GM19043 (cell line): ENCODE data around the gene PIP5K1B.

ENCODE experiments used
- ATAC-seq: cut with Tn5 transposase; IDR thresholded peaks from one replicate; pipeline ENCODE4 v1.9.1; 2021; ENCODE audit warnings: low read depth; ENCODE audit not compliant: unreplicated experiment

The PIP5K1B gene

DNA sequence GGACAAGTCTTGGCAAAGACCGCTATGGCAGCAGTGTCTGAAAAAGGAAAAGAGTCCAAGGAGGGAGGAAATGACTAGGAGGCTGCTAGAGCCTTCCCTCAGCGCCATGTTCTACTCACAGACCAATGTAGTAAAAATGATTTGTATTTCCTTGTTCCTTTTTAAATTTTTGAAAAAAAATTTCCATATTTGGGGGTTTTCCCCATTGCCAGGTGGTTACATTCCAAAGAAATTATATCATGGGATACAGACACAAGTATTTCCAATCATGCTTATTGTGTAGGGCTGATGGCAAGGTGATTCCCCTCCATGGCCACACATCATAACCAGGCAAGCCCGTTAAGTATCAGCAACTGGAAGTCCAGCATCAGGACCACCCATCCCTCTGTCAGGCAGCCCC, 138.2 kb downstream of the PIP5K1B start:
- no peak for ATAC-seq

DNA sequence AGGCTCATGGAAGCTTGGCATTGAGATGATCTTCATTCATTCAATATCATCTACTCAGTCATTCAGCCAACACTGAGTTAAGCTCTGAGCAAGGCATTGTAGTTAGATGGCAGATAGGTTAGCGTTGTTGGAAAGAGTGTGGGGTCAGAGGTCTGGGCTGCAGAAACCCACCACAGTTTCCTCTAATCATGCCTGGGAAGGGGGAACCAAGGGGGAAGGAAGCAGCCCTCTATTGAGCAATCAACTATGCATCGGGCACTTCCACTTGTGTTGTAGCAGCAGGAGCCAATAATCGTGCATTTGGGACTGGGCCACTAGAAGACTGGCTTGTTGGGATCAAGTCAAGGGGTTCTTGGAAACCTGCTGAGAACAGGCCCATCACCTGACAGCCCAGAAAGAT, 139.1 kb downstream of the PIP5K1B start:
- ATAC-seq: no peak

DNA sequence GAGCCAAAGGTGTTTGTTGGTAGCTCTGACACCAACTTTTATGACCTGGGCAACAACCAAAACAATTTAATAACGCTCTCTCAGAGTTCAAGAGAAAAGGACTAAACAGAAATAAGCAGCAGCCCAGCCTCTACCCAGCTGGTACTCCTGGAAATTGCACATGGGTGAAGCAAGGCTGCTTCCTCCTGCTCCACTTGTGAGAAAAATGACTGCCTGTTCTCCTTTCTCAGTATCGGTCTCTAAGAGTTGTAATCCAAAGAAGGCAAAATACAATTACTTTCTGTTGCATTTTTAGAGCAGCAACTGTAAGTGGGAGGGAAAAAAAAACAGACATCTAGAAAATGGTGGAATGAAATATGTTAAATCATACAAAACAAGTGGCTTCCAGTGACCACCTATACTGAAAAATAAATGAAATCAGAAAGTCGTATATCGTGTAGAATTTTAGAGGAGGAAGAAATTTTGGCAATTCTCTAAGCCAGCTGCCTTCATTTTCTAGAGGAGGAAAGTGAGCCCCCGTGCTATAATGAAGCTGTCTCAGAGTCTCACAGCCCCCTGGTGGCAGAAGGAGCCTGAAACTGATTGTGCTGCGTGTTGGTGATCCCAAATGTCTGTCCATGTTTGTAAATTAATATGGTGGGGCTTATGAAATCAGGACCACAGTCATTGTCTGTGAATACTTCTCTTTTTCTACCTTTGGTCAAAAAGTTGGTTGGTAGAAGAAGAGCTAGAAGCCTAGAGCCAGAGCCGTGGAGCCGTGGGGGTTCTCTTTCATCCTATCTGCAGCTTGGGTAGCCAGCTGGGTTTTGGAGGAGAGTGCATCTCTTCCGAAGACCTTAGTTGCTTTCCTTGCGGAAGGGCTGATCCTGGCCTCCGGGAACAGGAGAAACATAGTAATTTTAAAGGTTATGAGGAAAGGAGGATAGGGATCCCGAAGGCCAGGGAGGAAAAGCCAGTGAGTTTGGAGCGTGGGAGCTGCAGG, 139.9 kb downstream of the PIP5K1B start:
- no peak for ATAC-seq

DNA sequence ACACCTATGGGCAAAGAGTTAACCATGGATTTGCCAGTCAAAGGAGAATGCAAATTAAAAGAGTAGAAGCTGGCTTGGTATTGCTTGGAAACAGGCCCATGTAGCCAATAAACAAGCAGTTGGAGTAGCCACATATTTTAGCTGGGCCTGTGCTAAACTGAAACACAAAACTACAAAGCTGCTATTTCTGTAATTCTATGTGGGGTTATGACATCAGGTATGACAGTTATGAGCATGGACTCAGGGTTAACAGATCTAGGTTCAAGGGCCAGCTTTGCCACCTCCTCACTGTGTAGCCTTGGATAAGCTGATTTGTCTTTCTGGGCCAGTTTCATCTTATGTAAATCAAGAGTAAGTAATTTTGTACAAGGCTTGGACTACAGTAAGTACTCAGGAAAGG, 142.7 kb downstream of the PIP5K1B start:
- no peak for ATAC-seq

DNA sequence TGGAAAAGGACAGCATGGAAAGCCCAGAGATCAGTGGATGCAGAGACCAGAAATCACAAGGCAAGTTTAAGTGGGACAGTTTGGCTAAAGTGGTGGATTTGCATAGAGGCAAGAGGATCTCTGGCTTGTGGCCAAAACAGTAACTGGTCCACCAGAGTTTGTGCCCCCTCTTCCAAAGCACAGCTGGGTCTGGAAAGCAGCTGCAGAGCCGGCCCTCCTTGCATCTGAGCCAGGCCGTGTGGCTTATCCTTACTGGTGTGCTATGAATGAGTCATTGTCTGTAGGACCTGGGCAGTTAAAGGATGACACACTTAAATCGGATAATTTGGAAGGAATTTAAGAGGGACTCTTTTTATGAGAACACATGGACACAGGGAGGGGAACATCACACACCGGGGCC, 146.6 kb downstream of the PIP5K1B start:
- ATAC-seq: no peak

DNA sequence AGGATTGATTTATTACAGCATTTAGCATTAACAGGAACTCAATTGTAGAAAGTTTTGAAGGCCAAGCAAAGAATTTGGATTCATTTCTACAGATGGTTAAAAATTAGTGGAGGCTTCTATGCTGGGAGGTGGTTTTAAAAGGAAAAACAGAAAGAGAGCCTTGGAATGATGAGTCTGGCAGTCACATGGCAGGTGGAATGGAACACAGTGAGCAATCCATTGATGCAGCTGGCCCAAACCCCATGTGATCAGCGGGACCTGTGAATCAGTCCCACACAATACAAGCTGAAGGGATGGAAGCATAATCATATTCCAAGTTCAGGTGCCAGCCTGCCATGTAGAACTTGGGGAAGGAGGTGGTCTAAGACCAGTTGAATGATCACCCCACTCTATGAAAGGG, 147.9 kb downstream of the PIP5K1B start:
- no peak for ATAC-seq

DNA sequence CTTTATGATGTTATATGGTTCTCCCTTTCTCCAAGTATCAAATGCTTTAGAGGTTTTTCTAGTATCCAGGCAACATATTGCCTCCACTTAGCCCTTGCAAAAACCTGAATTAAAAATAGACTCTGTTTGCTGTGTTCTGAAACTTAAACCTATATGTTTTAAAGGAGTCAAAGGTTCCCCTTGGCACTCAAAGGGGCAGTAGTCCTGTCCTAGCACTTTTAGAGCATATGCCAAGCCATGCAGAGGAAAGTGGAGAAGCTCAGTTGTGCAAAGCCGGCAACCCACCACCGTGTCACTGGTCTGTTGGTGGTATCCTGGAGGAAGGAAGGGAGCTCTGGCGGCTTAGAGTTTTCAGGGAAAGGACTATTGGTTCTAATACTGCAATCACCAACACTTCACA, 154.3 kb downstream of the PIP5K1B start:
- ATAC-seq: no peak

DNA sequence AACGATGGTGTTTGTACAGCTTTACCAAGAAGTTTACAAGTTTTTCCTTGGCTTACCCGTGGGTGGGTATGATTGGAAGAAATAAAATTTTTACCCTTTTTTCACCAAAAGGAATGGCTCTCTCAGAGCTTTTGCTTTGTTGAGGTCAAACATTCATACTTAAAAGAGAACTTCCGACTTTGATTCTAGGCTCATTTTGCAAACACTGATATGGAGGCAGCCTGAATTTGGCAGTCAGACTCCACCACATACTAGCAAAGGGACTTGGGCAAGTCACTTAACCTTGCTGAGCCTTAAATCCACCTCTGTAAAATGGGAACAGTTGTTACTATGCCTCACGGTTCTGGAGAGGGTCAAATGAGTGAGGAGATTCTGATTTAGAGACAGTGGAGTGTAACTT, 155.4 kb downstream of the PIP5K1B start:
- no peak for ATAC-seq

DNA sequence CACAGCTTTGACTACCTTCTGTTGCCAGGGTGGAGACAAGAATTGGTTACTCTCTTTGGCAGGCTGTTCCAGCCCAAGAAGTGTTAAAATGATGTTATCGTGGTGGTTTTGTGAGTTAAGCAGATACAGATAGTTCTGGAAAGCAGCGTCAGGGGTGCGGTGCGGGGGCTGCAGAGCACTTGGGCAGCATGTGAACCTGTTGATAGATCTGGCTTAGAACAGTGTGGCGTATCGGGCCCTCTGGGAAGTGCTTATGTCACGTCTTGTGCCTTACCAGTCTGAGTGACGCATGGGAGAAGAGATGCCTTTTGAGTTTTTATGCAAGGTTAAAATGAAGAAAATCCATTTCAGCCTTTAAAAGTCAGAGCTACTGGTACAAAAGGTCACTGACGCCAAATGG, 156.4 kb downstream of the PIP5K1B start:
- no peak for ATAC-seq

DNA sequence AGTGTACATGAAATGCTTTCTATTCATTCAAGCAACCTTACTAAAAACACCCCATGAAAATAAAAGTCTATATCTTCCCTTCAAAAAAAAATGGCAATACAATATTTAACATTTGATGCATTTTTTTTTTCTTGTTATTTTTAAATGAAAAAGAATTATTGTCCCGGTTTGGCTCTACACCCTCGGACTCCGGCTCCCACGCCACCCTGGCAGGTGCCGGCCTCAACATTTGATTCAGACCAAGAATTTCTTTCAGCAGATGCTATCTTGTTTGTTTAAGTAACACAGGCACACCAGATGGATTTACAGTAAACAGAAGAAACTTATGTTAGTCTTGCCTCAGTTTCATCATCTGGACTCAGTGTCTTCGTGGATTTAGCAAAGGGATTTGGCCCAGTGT, 162.0 kb downstream of the PIP5K1B start:
- ATAC-seq: no peak

DNA sequence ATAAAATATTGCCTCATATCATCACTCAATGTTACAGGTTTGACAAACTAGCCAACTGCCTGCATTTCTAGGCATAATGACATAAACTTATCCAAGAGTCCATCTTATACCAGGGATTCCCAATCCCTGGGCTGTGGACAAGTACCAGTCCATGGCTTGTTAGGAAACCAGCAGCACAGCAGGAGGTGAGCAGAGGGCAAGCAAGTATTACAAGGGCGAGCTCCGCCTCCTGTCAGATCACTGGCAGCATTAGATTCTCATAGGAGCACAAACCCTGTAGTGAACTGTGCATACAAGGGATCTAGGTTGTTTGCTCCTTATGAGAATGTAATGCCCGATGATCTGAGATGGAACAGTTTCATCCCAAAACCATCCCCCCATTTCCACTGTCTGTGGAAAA, 164.0 kb downstream of the PIP5K1B start:
- ATAC-seq: no peak

DNA sequence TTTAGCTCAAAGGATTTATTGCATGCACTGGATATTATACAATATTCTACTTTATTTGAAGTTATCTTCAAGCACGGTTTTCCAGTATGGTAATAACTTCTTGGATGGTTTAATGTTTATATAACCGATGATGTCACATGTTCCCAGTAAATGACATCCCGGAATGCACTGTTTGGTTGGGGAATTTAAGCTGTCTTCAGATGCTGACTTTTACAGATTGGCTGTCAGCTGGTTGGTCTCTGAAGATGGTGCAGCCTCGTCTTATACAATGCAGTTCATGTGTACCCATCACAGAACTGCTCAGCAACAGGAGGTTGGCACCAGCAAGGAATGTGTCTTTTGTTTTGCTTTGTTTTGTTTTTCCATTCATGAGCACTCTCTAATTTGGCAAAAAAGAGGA, 165.0 kb downstream of the PIP5K1B start:
- no peak for ATAC-seq

DNA sequence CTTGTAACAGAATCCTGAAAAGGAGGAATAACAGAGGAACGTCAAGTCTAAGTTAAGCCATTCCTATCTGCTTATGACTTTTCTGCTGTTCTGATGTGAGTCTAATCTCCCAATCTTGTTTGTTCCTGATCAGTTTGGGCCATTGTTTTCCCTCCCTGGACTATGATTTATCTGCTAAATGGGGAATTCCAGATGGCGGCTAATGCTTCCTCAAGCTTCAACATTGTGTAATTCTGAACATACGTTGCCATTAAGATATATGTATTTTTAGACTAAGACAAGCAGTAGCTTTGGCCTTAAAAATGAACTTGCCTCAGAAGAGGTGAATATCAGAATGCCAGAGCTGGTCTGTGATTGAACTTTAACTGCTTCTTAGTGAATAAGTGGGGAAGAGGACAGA, 166.2 kb downstream of the PIP5K1B start:
- no peak for ATAC-seq

DNA sequence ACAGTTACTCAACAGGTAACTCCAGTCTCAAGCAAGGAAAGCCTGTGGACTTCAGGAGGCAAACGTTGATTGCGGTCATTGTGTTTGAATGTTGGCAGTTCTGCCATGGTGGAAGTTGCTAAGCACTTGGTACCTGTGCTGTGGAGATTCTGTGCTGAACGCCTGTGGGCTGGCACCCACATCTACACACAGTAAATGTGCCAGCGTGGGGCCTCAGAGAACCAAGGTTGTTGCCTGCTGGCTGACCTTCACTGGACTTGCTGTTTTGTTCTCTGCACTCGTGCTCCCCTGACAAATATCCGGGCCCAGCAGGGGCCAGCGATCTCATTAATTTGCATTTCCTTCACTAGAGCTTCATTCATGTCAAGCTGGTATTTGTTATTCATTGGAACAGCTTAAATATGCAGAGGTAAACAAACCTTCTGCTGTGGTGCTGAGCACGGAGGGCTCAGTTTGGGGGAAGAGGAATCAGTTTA, 167.0 kb downstream of the PIP5K1B start:
- no peak for ATAC-seq

DNA sequence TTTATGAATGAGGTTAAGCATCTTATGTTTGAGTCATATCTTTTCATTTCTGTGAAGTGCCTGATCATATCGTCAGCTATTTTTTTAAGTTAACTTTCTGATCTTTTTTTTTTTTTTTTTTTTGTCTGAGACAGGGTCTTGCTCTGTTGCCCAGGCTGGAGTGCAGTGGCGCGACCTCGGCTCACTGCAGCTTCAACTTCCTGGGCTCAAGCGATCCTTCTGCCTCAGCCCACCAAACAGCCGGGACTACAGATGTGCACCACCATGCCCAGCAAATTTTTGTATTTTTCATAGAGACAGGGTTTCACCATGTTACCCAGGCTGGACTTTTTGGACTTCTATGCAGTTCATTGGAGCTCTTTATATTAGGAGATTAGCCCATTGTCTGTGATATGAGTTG, 168.1 kb downstream of the PIP5K1B start:
- no peak for ATAC-seq

DNA sequence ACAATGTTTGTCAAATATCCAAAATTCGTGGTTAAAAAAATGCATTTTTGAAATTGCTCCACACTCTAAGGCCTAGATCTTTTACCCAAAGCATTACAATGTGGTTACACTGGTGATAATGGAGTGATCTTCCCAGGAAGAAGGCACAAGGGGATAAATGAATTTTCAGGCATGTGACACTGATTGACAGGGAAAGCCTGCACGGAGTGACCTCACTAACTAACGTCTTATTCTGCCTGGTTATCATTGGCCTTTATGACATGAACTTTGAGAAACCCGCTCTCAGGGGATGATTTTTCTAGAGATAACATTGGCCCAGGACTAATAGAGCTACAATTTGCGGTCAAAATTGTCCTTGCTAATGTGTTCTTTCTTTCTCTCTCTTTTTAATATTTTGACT, 171.2 kb downstream of the PIP5K1B start:
- ATAC-seq: no peak

DNA sequence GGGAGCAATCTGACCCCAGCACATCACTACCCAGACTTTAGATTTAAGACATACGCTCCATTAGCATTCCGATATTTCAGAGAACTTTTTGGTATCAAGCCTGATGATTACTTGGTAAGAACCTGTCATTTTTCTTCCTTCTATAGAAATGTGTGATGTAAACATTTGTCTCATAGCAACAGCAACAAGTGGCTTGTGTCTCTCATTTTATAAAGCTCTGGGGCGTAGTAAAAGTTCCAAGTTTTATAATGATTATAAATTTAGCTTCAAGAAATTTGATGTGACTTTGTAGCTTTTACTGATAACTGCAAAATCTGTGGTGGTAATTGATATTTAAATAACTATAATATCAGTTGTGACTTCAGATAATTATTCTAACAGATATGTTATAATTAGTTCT, 171.6 kb downstream of the PIP5K1B start:
- ATAC-seq: no peak

DNA sequence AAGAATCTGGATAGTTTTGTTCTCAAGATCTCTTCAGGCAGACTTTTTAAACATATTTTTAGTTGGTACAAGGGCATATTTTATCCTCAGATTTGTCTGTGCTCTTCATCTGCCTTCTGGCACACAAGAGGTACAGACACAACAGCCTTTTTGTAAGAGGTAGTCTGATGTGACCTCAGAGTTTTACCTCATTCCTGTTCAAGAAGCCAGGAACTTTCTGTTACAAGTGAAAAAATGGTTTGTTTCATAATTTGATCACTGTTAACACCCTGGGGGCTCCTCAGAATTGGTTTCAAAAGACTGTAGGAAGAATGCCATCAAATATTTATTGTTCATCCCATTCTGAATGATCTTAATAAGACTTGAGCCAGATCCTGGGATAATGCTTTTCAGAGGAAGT, 172.2 kb downstream of the PIP5K1B start:
- ATAC-seq: no peak

DNA sequence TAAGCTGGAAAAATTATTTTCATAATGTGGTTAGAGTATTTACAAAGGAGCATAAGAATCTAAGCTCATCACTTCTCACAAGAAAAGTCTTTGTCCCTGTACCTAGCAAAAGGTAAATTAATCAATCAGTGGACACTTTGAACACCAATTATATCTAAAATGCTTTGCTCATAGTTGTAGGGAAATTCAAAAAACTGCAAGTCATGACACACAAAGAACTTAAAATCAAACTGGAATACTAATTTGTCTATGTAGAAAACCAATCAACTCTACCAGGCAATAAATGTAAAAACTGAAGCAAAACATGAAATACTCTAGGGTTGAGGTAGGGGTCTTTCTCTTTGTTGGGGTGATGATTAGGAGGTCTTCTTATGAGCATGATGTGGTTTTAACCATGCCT, 173.4 kb downstream of the PIP5K1B start:
- ATAC-seq: no peak

DNA sequence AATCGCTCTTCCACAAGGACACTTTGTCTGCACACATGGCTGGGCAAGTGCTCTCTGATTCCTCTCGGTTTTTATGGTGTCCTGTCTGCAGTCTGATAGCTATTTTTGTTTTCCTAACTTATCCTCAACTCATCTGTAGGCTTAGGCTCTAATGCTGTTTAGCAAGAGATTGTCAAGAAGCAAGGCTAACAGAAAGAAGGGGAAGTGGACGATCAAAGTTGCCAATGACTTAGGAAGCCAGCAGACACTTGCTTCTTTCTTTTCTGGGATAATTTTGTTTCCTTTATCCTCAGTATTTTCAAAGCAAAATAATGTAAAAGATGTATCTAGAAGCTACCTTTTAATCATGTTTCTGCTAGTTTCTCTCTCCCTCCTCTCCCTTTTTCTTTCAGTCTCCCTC, 178.2 kb downstream of the PIP5K1B start:
- ATAC-seq: no peak

DNA sequence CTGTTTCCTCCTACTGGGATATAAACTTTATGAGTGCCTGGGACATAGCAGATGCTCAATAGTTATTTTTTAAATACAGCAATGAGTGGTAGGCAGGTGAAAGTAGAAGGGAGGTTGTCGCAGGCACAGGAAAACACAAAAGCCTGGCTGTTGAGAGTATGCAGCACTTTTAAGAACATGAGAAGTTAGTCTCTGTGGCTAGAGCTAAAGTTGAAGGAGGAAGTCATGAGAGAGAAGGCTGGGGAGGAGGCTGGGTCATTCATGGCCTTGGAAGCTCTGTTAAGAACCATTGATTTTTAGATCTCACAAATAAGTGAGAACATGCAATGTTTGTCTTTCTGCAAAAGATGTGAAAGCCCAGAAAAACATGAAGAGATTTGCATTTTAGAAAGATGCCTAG, 182.2 kb downstream of the PIP5K1B start:
- ATAC-seq: no peak

DNA sequence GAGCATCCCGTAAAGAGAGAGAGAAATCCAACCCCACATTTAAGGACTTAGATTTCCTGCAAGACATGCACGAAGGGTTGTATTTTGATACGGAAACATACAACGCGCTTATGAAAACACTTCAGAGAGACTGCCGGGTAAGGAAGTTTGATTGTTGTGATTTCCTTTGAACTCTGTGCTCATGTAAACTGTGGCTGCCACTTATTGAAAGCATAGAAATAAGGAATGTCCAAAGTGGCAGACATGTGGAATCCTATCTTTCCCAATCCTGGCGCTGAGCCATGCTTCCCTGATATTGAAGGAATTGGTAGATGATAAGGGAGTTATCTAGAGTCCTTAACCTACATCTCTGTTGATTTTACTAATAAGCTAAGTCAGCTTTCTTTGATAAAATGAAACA, 189.5 kb downstream of the PIP5K1B start:
- no peak for ATAC-seq
